Skin of body (tissue), 2 donors: ENCODE measurements around the gene ANO5. TPM values are rescaled to one million over a fixed set of nuclear protein-coding genes. Genes with fewer than 3 reads are reported as not detected.

Experiments used
- DNase-seq: peaks from one replicate; lab custom pipeline; 2025; lab: John Stamatoyannopoulos, UW
- total RNA-seq: library from RNA; depleted of rRNA; stranded (reverse); fragments of >200 nt; gene quantifications from one replicate; pipeline ENCODE4 v1.2.3, GENCODE V29; 2014

ANO5 gene
- 3.3 TPM for total RNA-seq

DNA sequence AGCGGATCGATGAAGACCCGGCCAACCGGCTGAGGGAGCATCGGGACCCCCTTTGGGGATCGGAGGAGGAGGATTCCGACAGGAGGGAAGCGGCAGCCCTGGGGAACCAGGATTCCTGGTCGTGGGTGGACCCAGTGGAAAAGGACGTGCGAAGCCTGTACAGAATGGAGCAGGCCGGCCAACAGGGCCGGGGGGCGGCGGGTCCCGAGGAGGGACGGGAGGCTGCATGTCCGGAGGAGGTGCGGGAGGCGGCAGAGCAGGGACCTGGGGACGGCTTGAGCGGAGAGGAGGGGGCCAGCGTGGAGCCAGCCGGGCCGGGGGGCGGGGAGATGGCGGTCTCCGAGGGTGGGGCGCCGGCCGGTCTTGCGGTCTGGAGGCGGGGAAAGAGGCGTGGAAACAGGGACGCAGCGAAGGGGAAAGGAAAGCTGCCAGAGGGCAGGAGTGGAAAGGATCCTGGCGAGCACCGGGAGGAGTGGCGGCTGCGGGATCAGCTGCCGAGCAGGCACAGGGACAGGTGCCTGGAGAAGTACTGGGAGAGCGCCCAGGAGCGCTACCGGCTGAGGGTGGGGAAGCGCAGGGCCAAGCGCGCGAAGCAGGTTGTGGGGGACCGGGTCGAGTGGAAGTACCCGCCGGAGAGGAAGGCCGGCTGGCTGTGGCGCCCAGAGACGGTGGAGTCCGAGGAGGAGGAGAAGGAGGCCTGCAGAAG, at the start of gene ANO5:
Gene ANO5, plus strand, starts transcription at position 444 of the 706 bp plus-strand sequence. CDS start 408 bp downstream, outside the sequence.
- no peak for DNase-seq

- no peak for DNase-seq
Observed at GRCh38 chr11:22151649-22152197, 41.2 kb upstream of the ANO5 start.

- DNase-seq: no peak
Observed at GRCh38 chr11:22157531-22157930, 35.4 kb upstream of the ANO5 start.

- no peak for DNase-seq
Observed at GRCh38 chr11:22161489-22161888, 31.4 kb upstream of the ANO5 start.

- DNase-seq: no peak
Observed at GRCh38 chr11:22162756-22163155, 30.1 kb upstream of the ANO5 start.

- no peak for DNase-seq
Observed at GRCh38 chr11:22163394-22163797, 29.5 kb upstream of the ANO5 start.

DNA sequence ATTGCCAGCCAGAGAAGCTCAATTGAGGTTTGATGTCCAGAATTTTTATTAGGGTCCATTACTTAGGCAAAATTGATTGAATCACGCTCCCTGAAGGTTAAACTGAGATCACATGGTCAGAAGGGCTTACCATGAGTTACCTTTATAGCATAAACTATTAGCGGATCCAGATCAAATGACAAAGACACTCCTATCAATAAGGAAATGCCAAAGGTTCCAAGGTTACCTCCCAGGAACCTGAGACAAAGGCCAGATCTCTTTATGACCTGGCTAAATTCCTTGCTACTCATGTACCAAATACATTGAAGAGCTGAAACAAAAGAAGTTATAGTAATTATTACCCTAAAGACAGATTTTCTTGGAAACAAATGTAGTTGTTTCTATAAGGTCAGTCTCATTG, 27.8 kb upstream of the ANO5 start:
- no peak for DNase-seq

DNA sequence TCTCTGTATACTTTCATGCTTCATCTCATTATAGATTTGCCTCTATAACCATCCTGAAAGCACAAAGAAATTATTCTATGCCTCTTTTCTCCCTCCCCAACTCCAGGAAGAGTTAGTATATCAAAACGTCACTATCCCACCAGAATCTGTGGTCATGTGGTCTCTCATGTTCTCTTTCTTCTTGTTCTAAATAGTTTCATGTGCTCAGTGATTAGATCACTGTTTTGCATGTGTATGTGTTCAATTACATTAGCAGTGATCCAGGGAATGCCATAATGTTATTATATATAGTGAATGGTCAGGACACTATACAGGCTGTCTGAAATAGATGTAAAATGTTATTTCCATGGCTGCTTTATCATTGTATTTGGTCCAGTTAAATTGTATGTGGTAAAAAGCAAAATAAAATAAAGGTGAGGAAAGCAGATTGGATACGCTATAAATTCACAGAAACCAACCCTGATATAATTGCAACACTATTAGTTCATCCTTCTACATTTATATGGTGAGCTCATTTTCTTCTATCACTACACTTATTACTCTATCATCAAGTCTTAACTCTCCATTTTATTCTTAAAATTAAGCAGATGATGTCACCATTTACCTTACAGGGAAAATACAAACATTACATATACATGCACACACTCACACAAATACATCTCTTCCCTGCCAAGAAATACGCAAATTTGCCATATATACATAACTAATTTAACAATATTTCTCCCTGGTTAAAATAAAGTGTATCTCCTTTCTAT, 26.9 kb upstream of the ANO5 start:
- no peak for DNase-seq

DNA sequence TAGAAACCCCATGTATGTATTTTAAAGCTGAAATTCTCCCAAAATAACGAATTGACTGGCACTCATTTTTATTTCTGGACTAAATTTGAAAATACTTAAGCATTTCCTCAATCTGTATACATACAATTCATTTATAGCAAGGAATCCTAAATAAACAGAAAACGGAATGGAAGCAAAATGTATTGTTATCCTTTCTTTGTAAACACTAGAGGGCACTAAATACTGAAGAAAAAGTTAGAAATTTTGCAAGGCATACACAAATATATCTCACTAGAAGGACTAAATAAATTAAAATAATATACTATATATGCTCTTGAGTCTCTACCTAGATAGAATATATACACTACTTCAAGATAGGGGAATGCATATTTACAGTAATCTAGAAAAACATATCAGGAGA, 23.1 kb upstream of the ANO5 start:
- no peak for DNase-seq

- DNase-seq: no peak
Observed at GRCh38 chr11:22173532-22173931, 19.4 kb upstream of the ANO5 start.

DNA sequence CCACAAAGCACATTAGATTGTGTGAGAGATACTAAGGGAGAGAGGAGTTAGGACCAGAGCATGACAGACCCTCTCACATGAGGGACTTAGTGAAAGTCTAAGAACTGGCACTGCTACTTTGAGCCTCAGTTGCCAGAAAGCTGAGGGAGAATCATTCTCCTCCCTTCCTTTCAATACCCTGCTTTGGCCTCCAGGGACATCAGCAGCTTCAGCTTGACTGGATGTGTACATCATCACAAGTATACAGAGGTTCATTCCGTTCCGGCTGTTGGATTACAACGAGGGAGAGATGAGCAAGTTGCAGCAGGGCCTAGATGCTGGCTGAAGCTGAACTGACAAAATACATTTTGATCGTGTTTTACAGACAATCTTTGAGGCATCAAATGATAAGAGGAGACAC, 15.7 kb upstream of the ANO5 start:
- DNase-seq: no peak

DNA sequence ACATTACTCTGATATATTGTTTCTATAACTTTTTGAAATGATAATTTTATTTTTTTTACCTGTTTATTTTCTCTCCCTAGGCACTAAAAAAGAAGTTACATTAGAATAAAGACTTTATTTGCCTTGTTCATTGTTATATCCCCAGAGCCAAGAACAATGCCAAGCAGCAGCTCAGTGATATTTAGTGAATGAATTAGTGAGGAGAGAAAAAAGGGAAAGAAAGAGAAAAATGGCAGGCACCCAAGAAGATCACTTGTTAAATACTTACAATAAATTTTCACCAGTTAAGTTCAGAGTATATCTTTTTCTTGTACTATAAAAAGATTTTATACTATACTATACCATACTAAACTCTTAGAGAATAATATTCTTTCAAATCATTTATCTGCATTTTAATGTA, 13.3 kb upstream of the ANO5 start:
- DNase-seq: no peak

DNA sequence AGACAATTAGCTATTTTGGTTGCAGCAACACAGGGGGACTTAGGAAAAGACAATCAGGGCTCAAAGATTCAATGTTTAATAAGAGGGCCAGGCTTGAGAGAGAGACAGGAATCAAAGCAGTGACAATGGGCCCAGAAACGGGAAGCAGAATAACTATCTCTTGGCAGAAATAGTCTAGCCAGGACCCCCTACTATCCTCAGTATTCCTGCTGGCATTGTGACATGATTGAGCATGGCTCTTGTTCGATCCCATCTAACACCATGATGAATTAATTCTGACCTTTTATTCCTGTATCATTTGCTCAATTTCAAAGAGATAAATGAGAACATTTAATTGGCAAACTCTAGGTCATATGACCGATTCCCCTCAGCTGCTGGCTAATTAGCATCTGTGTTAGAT, 12.8 kb upstream of the ANO5 start:
- DNase-seq: no peak

- no peak for DNase-seq
Observed at GRCh38 chr11:22189660-22190059, 3.2 kb upstream of the ANO5 start.

GRCh38 chr11:22190827-22191463, 1.9 kb upstream of the ANO5 start:
- no peak for DNase-seq

DNA sequence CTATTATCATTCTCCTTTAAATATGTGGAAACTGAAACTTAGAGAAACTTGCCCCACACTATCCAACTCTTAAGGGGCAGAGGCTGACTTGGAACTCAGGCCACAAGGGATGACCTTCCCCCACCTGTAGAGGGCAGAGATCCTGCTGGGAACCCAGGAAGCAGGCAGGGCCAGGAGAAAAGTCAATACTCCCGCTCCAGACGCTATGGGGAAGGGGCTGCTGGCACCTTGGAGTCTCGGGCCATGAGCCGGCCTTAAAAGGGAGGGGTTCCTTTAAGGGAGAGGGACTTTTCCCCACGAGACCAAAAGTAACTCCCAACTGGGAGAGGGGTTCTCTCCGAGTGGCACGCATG, 620 bp upstream of the ANO5 start:
- DNase-seq: no peak

GRCh38 chr11:22193348-22194051, 615 bp downstream of the ANO5 start:
- no peak for DNase-seq

GRCh38 chr11:22194306-22194705, 1.4 kb downstream of the ANO5 start:
- DNase-seq: no peak

DNA sequence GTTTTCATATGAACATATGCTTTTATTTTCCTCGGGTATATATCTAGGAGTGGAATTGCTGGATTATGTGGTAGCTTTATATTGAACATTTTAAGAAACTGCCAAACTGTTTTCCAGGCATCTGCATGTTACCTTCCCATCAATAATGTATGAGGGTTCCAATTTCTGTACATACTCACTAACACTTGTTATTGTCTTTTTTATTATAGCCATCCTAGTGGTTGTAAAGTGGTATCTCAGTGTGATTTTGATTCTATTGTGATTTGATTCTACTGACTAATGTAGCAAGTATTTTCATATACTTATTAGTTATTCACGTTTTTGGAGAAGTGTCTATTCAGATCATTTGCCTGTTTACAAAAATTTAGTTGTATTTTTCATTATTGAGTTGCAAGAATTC, 2.0 kb downstream of the ANO5 start:
- no peak for DNase-seq

GRCh38 chr11:22197139-22198005, 4.5 kb downstream of the ANO5 start:
- DNase-seq: no peak

- DNase-seq: no peak
Observed at GRCh38 chr11:22199243-22199642, 6.4 kb downstream of the ANO5 start.
